SH-SY5Y (cell line): ENCODE measurements around the gene NPLOC4.

Experiments
- GATA2 ChIP-seq: IDR thresholded peaks from 2 replicates; pipeline ENCODE4 v1.6.1; 2011; ENCODE audit warnings: mild to moderate bottlenecking, low read depth, low read length
- GATA3 ChIP-seq: IDR thresholded peaks from 2 replicates; pipeline ENCODE4 v1.6.1; 2011; ENCODE audit warnings: low read depth, mild to moderate bottlenecking, low read length, moderate library complexity

DNA sequence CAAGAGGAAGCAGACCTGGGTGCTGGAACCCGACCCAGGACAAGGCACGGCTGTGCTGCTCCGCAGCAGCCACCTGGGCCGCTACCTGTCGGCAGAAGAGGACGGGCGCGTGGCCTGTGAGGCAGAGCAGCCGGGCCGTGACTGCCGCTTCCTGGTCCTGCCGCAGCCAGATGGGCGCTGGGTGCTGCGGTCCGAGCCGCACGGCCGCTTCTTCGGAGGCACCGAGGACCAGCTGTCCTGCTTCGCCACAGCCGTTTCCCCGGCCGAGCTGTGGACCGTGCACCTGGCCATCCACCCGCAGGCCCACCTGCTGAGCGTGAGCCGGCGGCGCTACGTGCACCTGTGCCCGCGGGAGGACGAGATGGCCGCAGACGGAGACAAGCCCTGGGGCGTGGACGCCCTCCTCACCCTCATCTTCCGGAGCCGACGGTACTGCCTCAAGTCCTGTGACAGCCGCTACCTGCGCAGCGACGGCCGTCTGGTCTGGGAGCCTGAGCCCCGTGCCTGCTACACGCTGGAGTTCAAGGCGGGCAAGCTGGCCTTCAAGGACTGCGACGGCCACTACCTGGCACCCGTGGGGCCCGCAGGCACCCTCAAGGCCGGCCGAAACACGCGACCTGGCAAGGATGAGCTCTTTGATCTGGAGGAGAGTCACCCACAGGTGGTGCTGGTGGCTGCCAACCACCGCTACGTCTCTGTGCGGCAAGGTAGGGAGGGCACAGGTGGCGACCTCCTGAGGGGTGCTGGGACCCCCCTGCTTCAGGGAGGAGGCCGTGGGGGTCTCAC is 108.1 kb downstream of the NPLOC4 start:
- TF ChIP-seq GATA2 (no peak), GATA3 (no peak)
